ENCODE measurements around the gene BIRC2.
"Not testable (repeated sequence)": the region's sequence is repeated elsewhere in the genome, so short reads cannot be mapped to it uniquely, and the experiment has no call there.

Gene BIRC2

DNA sequence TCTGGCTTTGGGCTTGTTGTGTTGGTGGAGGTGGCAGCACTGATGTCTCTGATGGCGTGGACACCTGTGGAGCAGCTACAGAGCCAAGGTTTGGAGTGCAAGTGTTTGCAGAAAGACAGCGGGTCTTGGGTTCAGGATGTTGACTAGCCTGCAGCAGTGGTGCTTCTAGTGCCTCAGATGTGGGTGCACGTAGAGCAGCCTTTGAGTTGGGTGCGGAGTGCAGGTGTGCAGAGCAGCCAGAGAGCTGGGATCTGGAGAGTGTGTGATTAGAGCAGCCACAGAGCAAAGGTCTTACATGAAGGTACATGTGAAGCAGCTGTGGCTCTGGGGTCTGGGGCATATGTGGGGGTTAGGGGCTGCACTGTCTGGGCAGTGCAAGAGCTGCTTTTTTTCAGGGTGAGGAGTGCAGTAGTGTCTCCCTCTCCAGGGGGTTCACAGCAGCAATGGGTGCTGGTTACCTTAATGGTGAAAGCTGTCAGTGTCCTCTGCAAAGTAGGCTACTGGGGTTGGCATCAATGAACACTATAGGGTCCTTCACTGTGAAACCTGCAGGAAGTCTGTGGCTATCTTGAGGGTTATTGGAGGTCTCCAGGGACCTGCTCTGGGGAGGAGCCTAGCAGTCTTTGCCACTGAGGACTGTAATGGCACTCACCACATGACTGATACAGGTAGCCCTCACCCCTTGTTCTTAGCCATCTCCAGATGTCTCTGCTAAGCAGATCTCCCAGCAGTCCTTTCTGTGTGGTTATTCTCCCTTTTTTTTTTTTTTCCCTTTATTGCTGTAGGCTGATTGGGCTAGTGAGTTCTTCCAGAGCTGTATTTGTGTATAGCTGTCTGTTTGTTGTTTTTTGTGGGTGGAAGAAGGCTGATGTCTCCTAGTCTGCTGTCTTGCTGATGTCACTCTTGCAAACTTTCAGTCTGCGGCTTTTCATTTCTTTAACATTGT lies 14.3 kb downstream of the BIRC2 start:
- DNase-seq (ENCODE audit: extremely low spot score), result no peak
- TF ChIP-seq, protein P1, sequence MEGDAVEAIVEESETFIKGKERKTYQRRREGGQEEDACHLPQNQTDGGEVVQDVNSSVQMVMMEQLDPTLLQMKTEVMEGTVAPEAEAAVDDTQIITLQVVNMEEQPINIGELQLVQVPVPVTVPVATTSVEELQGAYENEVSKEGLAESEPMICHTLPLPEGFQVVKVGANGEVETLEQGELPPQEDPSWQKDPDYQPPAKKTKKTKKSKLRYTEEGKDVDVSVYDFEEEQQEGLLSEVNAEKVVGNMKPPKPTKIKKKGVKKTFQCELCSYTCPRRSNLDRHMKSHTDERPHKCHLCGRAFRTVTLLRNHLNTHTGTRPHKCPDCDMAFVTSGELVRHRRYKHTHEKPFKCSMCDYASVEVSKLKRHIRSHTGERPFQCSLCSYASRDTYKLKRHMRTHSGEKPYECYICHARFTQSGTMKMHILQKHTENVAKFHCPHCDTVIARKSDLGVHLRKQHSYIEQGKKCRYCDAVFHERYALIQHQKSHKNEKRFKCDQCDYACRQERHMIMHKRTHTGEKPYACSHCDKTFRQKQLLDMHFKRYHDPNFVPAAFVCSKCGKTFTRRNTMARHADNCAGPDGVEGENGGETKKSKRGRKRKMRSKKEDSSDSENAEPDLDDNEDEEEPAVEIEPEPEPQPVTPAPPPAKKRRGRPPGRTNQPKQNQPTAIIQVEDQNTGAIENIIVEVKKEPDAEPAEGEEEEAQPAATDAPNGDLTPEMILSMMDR (IDR thresholded peaks at IDR 0.05; ENCODE audit: control extremely low read depth, extremely low read depth, low read depth, missing control alignments), result no peak
- ChIA-PET CTCF (interaction anchor here (0.8 to 1.4 kb wide), 3 partner anchors 9 to 19 kb away, joined by 3 to 7 read pairs (median 3); no protein-coding TSS in a partner anchor), POLR2A (interaction anchor here (0.9 kb wide), 1 partner anchor 11 kb away, joined by 3 read pairs; no protein-coding TSS in a partner anchor)

DNA sequence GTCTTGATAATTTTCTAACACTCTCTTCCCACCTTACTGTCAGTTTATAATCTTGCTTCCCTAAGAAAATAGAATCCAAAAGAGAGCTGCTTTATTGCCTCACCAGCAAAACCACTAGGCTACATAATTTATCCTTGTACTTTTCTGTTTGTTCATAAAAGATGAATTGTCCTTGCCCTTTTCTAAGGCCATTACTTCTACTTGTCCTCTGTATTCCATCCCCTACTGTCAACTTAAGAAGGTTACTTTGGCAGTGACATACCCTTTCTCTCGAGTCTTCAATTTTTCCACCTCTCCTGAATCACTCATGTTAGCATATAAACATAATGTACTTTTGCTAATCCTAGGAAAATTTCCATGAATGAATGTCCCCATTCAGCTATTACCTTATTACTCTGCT lies 18.0 kb downstream of the BIRC2 start:
- CTCF ChIA-PET, result interaction anchor here (0.8 to 6.0 kb wide), 5 partner anchors 10 to 248 kb away, joined by 3 to 44 read pairs (median 13); no protein-coding TSS in a partner anchor
- TF ChIP-seq, protein P1 (IDR thresholded peaks at IDR 0.05; ENCODE audit: control extremely low read depth, extremely low read depth, low read depth, missing control alignments), result no peak
- POLR2A ChIA-PET, result no interaction called here
- no peak for DNase-seq (ENCODE audit: extremely low spot score)

DNA sequence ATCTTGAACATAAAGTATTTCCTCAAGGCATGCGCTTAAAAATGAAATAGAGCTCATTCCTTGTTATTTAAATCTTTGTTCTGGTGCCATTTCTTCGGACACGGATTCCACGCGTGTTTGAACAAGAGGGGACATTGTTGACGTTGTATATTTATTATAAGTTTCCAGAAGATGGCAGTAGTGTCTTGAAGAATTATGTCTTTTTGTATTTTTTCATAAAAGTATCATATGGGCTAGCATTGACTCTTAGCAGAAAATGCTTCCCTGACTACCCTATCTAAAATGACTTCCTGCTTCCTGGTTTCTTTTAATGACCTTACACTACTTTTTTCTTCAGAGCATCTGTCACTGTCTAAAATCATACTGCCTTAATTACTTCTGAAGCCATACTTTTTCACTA lies 20.4 kb downstream of the BIRC2 start:
- TF ChIP-seq, protein P1 (IDR thresholded peaks at IDR 0.05; ENCODE audit: control extremely low read depth, extremely low read depth, low read depth, missing control alignments), result no peak
- POLR2A ChIA-PET, result no interaction called here
- CTCF ChIA-PET, result interaction anchor here (0.7 to 6.0 kb wide), 19 partner anchors 9 to 301 kb away, joined by 3 to 44 read pairs (median 4); no protein-coding TSS in a partner anchor
- DNase-seq (ENCODE audit: extremely low spot score), result no peak

DNA sequence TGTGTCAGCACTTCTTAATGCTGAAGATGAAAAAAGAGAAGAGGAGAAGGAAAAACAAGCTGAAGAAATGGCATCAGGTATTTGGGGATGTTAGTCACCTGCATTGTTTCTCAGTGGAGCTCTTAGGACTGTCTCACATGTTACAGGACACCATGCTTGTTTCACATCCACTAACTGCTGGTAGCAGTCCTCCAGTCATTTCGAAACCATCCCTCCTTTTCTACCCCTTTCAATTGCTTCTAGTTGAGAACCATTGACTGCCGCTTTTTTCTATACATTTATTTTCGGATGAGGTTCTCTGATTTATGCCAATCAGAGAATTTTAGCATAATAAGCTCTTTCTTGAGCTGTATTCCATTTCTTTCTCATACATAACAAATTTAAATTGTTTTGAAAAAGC lies 21.5 kb downstream of the BIRC2 start:
- CTCF ChIA-PET, result interaction anchor here (1.0 to 6.0 kb wide), 8 partner anchors 12 to 298 kb away, joined by 4 to 44 read pairs (median 6); no protein-coding TSS in a partner anchor
- POLR2A ChIA-PET, result no interaction called here
- TF ChIP-seq, protein P1 (IDR thresholded peaks at IDR 0.05; ENCODE audit: control extremely low read depth, extremely low read depth, low read depth, missing control alignments), result no peak
- peak; percentile 75 for DNase-seq (ENCODE audit: extremely low spot score)

DNA sequence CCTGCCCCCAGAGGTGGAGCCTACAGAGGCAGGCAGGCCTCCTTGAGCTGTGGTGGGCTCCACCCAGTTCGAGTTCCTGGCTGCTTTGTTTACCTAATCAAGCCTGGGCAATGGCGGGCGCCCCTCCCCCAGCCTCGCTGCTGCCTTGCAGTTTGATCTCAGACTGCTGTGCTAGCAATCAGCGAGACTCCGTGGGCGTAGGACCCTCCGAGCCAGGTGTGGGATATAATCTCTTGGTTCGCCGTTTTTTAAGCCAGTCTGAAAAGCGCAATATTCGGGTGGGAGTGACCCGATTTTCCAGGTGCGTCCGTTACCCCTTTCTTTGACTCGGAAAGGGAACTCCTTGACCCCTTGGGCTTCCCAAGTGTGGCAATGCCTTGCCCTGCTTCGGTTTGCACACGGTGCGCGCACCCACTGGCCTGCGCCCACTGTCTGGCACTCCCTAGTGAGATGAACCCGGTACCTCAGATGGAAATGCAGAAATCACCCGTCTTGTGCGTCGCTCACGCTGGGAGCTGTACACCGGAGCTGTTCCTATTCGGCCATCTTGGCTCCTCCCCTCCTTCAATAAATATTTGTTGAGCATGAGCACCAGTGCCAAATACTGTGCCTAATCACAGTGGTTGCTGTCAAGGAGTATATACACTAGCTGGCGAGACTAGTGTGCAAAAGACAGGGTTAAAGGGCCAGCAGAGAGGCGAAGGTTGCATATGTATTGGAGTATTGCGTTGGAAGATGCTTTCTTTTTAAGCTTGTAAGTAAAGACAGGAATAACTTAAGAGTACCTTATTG lies 27.8 kb downstream of the BIRC2 start:
- POLR2A ChIA-PET; DNase-seq (ENCODE audit: extremely low spot score): not testable (repeated sequence)
- CTCF ChIA-PET, result interaction anchor here (1.2 to 2.7 kb wide), 6 partner anchors 9 to 238 kb away, joined by 4 to 18 read pairs (median 5); no protein-coding TSS in a partner anchor

DNA sequence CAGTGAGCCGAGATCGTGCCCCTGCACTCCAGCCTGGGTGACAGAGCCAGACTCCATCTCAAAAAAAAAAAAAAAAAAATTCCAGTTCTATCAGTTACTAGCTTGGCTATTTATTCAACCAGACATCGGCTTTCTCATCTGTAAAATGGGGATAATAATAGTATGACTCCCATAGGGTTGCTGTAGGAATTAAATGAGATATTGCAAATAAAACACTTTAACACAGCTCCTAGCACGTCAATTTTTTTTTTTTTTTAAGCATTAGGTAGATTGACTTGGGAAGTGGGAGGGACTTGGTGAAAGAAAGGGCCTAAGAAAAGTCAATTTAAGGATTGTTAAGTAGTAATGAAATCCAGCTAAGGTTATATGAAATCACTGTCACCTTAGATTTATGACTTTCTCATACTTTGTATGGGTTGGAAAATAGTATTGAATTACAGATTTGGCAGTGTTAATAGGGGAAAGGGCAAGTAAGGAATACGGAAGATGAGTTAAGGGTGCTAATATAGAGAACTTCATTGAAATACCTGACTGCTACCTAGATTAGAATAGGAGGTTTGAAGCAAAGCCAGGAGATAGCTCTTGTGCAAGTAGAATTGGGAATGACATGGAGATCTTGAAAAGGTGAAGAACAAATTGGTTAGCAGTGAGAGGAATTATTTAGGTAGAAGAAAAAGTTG lies 28.8 kb downstream of the BIRC2 start:
- TF ChIP-seq, protein P1 (IDR thresholded peaks at IDR 0.05; ENCODE audit: control extremely low read depth, extremely low read depth, low read depth, missing control alignments), result no peak
- POLR2A ChIA-PET, result no interaction called here
- no peak for DNase-seq (ENCODE audit: extremely low spot score)
- CTCF ChIA-PET, result interaction anchor here (1.0 to 2.7 kb wide), 9 partner anchors 8 to 238 kb away, joined by 3 to 18 read pairs (median 5); no protein-coding TSS in a partner anchor

All from GM10248 (cell line).